NCI-H1694 treated with DMSO at 0.1 percent for 48 hours (cell line): ENCODE data around the gene NARF.
"Not testable (repeated sequence)": the region's sequence is repeated elsewhere in the genome, so short reads cannot be mapped to it uniquely, and the experiment has no call there.

Experiments used
- DNase-seq: peaks from one replicate; lab custom pipeline; 2025; lab: John Stamatoyannopoulos, UW

The NARF gene

DNA sequence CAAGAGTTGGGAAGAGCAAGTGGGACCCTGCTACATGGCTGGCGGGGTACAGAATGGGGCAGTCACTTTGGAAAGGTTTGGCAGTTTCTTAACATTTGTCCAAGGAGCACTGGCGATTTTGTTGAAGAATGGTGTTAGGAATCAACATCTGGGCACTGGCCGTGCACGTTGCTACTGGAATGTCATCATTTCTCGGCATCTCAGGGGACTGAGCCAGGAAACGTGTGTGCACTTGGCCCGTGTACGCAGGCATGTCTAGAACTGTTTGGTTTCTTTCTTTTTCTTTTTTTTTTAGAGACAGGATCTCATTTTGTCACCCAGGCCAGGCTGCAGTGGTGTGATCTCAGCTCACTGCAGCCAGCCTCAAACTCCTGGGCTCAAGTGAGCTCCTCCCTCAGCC is 43.7 kb downstream of the NARF start:
- no peak for DNase-seq

- no peak for DNase-seq
Observed at GRCh38 chr17:82503094-82503727, 44.7 kb downstream of the NARF start.

GRCh38 chr17:82503728-82504308 is 45.3 kb downstream of the NARF start:
- DNase-seq = no peak

DNA sequence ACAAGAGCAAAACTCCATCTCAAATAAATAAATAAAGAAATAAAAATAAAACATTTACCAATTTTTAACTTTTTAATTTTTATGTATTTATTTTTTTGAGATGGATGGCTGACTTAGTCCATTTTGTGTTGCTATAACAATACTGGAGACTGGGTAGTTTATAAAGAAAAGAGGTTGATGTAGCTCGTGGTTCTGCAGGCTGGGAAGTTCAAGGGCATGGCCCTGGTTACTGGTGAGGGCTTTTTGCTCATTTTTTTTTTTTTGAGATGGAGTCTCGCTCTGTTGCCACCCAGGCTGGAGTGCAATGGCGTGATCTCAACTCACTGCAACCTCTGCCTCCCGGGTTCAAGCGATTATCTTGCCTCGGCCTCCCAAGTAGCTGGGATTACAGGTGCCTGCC is 46.8 kb downstream of the NARF start:
- DNase-seq = no peak

DNA sequence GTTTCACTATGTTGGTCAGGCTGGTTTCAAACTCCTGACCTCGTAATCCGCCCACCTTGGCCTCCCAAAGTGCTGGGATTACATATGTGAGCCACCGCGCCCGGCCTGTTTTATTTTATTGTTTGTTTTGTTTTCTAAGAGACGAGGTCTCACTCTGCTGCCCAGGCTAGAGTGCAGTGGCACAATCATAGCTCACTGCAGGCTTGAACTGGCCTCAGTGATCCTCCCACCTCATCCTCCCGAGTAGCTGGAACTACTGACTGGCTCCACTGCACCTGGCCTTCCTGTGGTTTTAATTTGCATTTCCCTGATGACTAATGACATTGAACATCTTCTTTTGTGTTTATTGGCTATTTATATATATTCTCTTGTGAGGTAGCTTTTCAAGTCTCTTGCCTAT is 47.9 kb downstream of the NARF start:
- DNase-seq = not testable (repeated sequence)

DNA sequence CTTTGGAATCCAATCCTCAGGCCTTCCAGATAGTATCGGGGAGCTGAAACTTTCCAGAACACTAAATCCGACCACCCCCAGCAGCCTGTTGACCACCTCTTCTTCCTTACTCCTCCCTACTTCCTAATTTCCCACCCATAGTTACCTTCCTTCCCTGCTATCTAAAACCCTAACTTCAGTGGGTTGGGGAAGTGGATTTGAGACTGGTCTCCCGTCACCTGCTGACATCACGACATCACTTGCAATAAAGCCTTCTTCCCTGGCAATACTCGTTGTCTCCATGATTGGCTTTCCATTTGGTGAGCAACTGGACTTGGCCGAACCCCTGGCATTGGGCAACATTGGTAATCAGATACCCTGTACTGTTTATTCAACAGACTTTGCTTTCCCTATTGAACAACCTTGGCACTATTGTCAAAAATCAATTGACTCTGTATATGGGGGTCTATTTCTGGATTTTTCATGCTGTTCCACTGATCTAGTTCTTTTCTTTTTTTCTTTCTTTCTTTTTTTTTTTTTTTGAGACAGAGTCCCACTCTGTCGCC is 49.2 kb downstream of the NARF start:
- DNase-seq = no peak

DNA sequence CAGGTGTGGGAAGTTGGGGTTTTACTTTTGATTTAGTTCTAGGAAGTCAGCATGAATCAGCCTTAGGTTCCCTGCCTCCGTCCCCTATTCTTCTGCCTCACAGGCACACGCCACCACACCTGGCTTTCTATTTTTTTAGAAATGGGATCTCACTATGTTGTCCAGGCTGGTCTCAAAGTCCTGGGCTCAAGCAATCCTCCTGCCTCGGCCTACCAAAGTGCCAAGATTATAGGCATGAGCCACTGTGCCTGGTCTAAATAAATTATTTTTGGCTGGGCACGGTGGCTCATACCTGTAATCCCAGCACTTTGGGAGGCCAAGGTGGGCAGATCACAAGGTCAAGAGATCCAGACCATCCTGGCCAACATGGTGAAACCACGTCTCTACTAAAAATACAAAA is 53.1 kb downstream of the NARF start:
- not testable (repeated sequence) for DNase-seq

DNA sequence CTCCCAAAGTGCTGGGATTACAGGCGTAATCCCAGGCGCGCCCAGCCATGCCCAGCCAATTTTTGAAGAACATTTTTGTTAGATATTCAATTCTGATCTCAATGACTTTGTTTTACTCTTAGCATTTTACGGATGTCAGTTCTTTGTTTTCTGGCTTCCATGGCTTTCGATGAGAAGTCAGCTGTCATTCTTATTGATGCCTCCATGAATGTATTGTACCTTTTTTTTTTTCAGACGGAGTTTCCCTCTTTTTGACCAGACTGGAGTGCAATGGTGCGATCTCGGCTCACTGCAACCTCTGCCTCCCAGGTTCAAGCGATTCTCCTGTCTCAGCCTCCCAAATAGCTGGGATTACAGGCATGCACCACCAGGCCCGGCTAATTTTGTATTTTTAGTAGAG is 55.3 kb downstream of the NARF start:
- DNase-seq = not testable (repeated sequence)

DNA sequence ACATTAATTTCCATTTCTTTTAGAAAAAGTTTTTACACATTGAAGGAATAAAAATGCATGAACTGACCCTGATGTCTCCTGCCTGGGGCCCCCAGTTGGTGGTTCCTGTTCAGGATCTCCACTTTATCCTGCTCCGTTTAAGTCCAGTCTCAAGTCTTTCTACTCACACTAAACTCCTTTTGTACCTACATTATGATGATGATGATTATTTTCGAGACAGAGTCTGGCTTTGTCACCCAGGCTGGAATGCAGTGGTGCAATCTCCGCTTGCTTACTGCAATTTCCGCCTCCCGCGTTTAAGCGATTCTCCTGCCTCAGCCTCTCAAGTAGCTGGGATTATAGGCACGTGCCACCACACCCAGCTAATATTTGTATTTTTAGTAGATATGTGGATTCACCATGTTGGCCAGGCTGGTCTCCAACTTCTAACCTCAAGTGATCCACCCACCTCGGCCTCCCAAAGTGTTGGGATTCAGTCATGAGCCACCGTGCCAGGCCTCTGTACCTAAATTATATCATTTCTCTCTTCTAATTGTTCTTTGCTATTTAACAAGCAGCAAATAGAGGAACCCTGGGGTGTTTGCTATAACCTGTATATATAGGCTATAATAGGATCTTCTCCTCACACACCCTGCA is 58.8 kb downstream of the NARF start:
- DNase-seq = no peak

DNA sequence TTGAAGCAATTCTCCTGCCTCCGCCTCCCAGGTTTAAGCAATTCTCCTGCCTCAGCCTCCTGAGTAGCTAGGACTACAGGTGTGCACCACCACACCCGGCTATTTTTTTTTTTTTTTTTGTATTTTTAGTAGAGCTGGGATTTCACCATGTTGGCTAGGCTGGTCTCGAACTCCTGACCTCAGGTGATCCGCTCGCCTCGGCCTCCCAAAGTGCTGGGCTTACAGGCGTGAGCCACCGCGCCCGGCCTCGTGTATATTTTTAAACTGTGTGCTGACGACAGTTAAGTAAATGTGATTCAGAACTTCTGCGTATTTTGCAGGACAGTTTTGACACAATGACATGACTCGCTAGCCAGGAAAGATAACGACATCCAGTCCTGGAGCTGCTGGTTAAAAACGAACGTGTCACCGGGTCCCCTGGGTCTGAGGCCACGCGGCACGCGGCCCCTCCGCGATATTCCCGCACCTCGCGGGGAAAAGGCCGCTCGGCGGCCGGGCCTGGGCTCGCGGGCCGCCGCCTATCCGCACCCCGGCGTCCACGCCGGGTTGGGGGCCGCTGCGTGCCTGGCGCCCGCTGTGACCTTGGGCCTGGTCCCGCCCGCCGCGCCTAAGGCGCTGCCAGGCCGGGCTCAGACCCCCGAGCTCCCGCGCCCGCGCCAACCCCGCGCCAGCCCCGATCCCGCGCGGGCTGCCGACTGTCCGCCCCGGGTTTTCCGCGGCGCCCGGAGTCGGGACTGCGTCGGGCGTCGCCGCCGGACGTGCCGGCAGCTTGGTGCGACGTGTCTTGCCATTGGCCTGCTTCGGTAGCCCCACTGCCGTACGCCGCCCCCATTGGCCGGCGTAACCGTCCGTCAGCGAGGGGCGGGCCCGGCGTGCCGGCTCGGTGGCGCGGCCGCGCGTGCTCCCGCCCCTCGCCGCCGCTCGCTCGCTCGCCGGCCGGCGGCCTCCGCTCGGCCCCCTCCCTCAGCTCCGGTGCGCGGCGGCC is 60.6 kb downstream of the NARF start, which contains the start of gene FOXK2:
Gene FOXK2 (plus strand): TSS at position 907 of the 985 bp plus-strand sequence. CDS start 157 bp downstream, outside the sequence.
- peak; percentile 94 for DNase-seq

GRCh38 chr17:82519971-82520903 is 61.7 kb downstream of the NARF start:
- no peak for DNase-seq

DNA sequence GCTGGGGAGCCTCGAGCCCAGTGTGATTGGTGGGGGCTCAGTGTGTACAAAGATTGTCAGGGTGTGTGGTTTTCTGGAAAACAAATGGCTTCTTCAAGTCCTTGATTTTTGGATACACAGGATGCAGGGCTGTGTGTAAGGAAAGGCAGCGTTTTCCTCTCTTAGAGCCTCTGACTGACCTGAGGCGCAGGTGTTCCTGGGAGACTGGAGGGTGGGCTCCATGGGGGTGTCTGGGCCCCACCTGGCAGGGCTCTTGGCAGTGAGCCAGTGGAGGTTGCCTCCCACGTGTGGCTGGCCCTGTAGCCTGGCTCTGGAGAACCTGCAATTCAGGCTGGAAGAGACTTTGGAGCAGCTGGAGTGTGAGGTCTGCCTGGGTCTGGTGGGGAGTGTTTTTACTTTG is 66.0 kb downstream of the NARF start:
- no peak for DNase-seq

DNA sequence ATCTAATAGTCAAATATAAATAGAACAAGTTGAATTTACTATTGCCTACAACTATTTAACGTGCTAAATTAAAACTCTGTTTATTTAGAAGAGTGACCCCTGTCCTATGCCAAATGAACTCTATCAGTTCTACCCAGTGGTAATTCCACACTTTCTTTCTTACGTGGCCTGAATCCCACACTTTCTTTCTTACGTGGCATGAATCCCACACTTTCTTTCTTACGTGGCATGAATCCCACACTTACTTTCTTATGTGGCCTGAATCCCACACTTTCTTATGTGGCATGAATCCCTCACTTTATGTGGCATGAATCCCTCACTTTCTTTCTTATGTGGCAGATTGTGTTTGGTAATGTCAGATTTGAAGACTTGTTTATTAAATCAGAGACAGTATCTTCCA is 67.2 kb downstream of the NARF start:
- no peak for DNase-seq

- DNase-seq = no peak
Observed at GRCh38 chr17:82527898-82528297, 69.4 kb downstream of the NARF start.

DNA sequence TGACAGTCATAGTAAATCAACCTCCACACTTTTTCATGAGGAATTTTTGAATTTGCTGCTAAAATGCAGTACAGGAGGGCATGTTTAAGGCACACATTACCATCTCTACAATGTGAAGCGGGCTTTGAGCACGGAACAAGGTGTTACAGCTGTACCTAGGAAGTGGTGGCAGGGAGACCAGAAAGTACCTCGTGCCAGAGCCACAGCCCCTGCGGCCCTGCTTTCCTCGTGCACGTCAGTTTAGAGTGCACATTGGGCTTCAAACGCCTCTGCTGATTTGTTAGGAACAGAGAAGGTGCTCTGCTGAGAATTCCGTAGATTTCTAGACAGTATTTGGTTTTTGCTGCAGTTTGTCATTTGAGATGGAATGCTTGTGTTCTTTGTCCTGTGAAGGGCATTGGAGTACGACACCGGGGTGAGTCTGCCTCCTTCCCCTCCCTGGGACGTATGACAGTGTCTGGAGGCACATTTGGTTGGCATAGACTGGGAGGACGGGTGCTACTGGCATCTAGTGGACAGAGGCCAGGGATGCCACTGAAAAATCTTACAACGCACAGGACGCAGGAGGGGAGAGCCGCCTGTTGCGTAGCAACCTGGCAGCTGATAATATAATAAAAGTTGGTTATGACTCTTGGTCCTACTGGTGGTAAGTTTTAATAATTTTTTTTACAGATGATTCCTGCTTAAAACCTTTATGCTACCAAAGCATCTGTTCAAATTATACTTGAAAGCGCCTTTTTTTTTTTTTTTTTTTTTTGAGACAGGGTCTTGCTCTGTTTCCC is 70.1 kb downstream of the NARF start:
- DNase-seq = peak; percentile 32

DNA sequence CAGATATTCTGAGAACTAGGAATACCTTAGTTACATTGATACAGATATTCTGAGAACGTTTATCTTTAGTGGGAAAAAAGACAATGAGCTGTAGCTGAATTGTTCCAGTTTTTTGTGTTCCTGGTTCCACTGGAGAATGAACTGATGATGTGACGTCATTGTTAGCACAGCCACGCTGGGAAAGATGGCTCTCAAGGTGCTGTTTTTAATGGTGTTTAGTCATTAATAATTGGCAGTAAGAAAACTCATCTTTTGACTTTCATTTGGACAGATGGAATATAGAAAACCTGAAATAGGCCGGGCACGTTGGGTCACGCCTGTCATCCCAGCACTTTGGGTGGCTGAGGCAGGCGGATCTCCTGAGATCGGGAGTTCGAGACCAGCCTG is 71.4 kb downstream of the NARF start:
- peak; percentile 37 for DNase-seq

- no peak for DNase-seq
Observed at GRCh38 chr17:82531431-82531881, 72.9 kb downstream of the NARF start.

DNA sequence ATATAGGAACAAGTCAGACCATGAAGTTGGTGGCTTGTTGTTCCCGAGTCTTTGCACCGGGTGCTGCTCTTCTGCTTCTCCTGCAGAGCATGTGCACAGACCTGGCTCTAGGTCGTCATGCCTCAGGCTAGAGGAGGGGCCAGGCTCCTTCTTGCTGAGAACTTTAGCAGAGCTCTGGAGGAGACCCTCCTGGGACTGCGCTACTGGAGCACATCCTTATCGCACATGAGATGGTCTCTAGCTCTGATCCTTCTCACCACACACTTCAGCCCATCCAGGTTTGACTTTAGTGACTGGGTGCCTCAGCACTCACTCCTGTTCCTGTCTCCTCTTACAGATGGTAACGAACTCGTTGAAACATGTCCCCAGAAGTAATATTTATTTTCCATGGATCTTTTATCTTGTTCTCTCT is 75.9 kb downstream of the NARF start:
- no peak for DNase-seq

DNA sequence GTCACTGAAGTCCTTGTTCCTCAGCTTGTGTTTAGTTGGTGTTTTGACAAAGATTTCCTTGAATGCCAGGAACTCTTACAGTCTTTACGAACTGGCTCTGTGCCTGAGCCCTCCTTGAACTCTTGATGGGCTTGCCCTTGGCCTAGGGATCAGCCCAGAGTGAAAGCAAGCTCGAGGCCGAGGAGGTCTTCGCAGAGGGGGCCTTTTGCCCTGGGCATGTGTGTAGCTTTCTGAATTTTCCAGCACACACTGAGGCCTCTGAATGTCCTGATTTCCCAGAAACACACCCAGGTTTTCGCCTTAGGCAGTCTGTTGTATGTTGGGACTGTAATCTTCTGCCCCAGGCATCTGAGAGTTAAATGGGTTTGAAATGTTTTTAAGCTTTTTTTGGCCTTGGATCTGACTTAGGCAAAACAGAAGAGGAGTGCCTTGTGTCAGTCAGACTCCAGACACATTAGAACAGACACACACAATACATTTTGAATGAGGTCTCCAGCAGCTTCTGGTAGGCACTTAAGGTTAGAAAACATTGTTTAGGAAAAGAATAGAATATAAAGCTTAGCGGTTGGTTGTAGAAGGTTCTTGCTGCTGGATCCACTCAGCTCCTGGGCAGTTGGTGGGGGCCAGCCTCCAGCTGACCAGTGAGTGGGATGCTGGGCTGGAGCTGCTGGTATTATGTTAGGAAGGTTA is 78.1 kb downstream of the NARF start:
- DNase-seq = no peak
